NB4 (cell line): Measurements from ENCODE around the gene PHACTR1.
A peak's percentile ranks its signal among the peaks of the same experiment; 100 is the strongest.

Experiments
- DNase-seq: peaks from one replicate; pipeline ENCODE4 v3.0.0; 2010; ENCODE audit warnings: low read depth
- H3K4me3 ChIP-seq: one replicate; pipeline ENCODE4 v1.5.1; 2011; ENCODE audit warnings: mild to moderate bottlenecking, low read depth, low read length, moderate library complexity
- CTCF ChIP-seq: IDR thresholded peaks from one replicate; pipeline ENCODE4 v1.5.1; 2012; ENCODE audit warnings: low read depth, low read length
- MAX ChIP-seq: IDR thresholded peaks from 2 replicates; pipeline ENCODE4 v1.6.1; 2011; ENCODE audit warnings: low read depth, low read length
- MYC ChIP-seq: IDR thresholded peaks from 2 replicates; pipeline ENCODE4 v1.6.1; 2011; ENCODE audit warnings: low read depth, low read length
- POLR2A ChIP-seq: IDR thresholded peaks from 2 replicates; pipeline ENCODE4 v1.6.1; 2011; ENCODE audit warnings: mild to moderate bottlenecking; ENCODE audit not compliant: insufficient read length; ENCODE audit errors: extremely low read depth

The PHACTR1 gene

GRCh38 chr6:13272131-13273046 lies 555.8 kb downstream of the PHACTR1 start:
- peak; percentile 94 for DNase-seq
- TF ChIP-seq MYC = peak; percentile 91
- TF ChIP-seq MAX = peak; percentile 97
- peak; percentile 57 for TF ChIP-seq POLR2A
- peak; percentile 21 for TF ChIP-seq CTCF
- peak overlapping the region; percentile 85 for H3K4me3 ChIP-seq

- peak overlapping the region; percentile 85 for H3K4me3 ChIP-seq
- peak; percentile 35 for DNase-seq
- TF ChIP-seq MYC (no peak; the same call in 1 of the 2 replicates), CTCF (no peak), MAX (no peak), POLR2A (no peak)
These were observed 556.8 kb downstream of the PHACTR1 start for GRCh38 chr6:13273202-13273930.

- DNase-seq = peak; percentile 88
- TF ChIP-seq POLR2A (peak; percentile 26), MAX (no peak; the same call in 1 of the 2 replicates)
- peak overlapping the region; percentile 85 for H3K4me3 ChIP-seq
These were observed 557.6 kb downstream of the PHACTR1 start for GRCh38 chr6:13273931-13274706.

- no peak for TF ChIP-seq CTCF
- TF ChIP-seq MYC = no peak
- TF ChIP-seq MAX = no peak
- no peak for TF ChIP-seq POLR2A
- DNase-seq = peak; percentile 44
- H3K4me3 ChIP-seq = peak overlapping the region; percentile 85
These were observed 558.3 kb downstream of the PHACTR1 start for GRCh38 chr6:13274707-13275434.

- DNase-seq = no peak
- peak overlapping the region; percentile 85 for H3K4me3 ChIP-seq
These were observed 558.9 kb downstream of the PHACTR1 start for GRCh38 chr6:13275435-13275989.

More at GRCh38 chr6:13275435-13275989, 558.9 kb downstream of the PHACTR1 start:
- TF ChIP-seq MYC (no peak), MAX (no peak), CTCF (no peak), POLR2A (no peak)
